Neural cell (in vitro differentiated cells): Measurements from ENCODE around the gene RRAGB.

ENCODE experiments used
- POLR2AphosphoS5 ChIP-seq: IDR thresholded peaks from 2 replicates; pipeline ENCODE4 v1.6.1; 2012
- TF ChIP-seq, protein P1 (sequence below): fragments of 450-650 bp; IDR thresholded peaks from 2 replicates; pipeline ENCODE4 v1.5.1; 2014; ENCODE audit warnings: antibody characterized with exemption, mild to moderate bottlenecking, moderate library complexity; ENCODE audit not compliant: poor library complexity, severe bottlenecking

- TF ChIP-seq, protein P1, sequence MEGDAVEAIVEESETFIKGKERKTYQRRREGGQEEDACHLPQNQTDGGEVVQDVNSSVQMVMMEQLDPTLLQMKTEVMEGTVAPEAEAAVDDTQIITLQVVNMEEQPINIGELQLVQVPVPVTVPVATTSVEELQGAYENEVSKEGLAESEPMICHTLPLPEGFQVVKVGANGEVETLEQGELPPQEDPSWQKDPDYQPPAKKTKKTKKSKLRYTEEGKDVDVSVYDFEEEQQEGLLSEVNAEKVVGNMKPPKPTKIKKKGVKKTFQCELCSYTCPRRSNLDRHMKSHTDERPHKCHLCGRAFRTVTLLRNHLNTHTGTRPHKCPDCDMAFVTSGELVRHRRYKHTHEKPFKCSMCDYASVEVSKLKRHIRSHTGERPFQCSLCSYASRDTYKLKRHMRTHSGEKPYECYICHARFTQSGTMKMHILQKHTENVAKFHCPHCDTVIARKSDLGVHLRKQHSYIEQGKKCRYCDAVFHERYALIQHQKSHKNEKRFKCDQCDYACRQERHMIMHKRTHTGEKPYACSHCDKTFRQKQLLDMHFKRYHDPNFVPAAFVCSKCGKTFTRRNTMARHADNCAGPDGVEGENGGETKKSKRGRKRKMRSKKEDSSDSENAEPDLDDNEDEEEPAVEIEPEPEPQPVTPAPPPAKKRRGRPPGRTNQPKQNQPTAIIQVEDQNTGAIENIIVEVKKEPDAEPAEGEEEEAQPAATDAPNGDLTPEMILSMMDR, result peak; percentile 9
- TF ChIP-seq POLR2AphosphoS5, result no peak
Observed at GRCh38 chrX:55801811-55802210, 84.3 kb downstream of the RRAGB start.
